RWPE1 (cell line): ENCODE measurements around the gene SLC25A27.
A peak's percentile ranks its signal among the peaks of the same experiment; 100 is the strongest.

Experiments
- CTCF ChIA-PET: fragments of 350-600 bp; sonication (Branson Sonifier 250); formaldehyde crosslinking; extraction: SDS; loops from one replicate; lab custom pipeline; 2021; lab: Yijun Ruan, JAX
- POLR2A ChIA-PET: fragments of 400-600 bp; formaldehyde crosslinking; extraction: SDS; loops from one replicate; lab custom pipeline; 2020; ENCODE audit warnings: antibody characterized with exemption; ENCODE audit not compliant: low non-redundant PET; lab: Yijun Ruan, JAX
- DNase-seq: peaks from one replicate; pipeline ENCODE4 v3.0.0; 2012; ENCODE audit warnings: low spot score
- H3K27ac ChIP-seq: fragments of 450-650 bp; 2 replicates; pipeline ENCODE4 v1.5.1; 2017
- CTCF ChIP-seq: fragments of 450-650 bp; conservative IDR thresholded peaks from 2 replicates; pipeline ENCODE4 v1.5.1; 2017; ENCODE audit warnings: low read depth, mild to moderate bottlenecking

Gene SLC25A27

GRCh38 chr6:46618726-46619125 is 34.0 kb upstream of the SLC25A27 start:
- DNase-seq, result no peak
- ChIA-PET POLR2A (no interaction called here), CTCF (interaction anchor here (0.6 kb wide), 1 partner anchor 90 kb away, joined by 3 read pairs; no protein-coding TSS in a partner anchor)
- H3K27ac ChIP-seq, result no peak overlapping the region
- TF ChIP-seq CTCF, result no peak

DNA sequence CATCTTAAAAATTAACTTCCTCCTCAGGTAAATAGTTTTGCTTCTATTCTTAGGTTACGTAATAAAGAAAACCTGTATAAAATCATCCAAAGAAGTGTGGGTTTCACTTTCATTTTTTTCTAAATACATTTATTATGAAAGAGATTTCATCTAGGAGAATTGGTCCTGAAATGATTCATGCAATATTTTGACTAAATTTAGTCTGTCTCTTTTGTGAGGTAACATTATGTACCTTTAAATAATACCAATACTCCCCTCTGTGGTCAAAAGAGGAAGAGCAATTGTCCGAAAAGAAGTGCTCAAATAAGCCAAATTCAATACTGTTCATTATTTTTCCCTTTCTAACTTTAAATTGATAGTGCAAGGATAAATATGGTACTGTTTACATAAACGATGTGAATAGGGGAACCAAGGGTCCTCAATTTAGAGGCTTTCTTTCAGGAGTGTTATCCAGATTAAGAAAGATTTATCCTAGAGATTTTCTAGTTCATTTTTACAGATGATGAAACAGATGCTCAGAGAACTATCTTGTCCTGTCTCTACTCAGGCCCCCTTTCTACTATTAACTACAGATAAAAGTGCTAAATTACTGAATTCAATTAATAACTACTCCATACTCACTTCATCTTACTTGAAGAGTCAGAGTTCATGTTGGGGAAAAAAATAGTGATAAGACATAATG is 26.4 kb upstream of the SLC25A27 start:
- no peak overlapping the region for H3K27ac ChIP-seq
- POLR2A ChIA-PET, result no interaction called here
- CTCF ChIA-PET, result no interaction called here
- TF ChIP-seq CTCF, result peak; percentile 78
- peak; percentile 21 for DNase-seq

DNA sequence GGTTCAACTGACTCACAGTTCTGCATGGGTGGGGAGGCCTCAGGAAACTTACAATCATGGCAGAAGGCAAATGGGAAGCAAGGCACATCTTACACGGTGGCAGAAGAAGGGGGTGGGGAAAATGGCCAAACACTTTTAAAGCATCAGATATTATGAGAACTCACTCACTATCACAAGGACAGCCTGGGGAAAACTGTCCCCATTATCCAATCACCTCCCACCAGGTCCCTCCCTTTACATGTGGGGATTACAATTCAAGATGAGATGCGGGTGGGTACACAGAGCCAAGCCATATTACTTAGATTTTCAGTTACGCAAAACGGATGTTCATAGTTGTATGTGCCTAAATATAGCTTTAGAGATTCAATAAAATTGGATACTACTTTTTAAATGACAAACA is 25.8 kb upstream of the SLC25A27 start:
- ChIA-PET POLR2A (no interaction called here), CTCF (no interaction called here)
- no peak overlapping the region for H3K27ac ChIP-seq

DNA sequence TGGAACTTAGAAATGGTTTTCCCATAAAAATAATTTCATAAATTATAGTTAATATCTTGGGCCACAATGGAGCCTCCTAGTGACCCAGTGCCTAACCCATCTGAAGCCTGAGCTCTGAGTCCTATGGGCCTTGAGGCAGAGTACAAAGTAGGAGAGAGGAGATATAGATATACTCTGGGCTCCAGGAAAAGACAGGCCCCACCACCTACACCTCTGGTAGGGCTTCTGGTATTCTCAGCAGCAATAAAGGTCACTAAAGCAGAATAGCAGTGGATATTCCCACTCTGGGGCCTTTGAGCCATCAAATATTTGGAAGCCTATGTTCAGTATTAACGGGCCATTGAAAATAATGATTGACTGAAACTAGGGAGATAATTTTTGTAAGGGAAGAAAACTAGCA is 24.3 kb upstream of the SLC25A27 start:
- ChIA-PET POLR2A (no interaction called here), CTCF (no interaction called here)
- no peak for TF ChIP-seq CTCF
- DNase-seq, result no peak
- H3K27ac ChIP-seq, result no peak overlapping the region

More for the DNA sequence above, 25.8 kb upstream of the SLC25A27 start:
- TF ChIP-seq CTCF, result no peak
- DNase-seq, result no peak

GRCh38 chr6:46628976-46629375 is 23.8 kb upstream of the SLC25A27 start:
- no peak overlapping the region for H3K27ac ChIP-seq
- DNase-seq, result no peak
- no peak for TF ChIP-seq CTCF
- ChIA-PET POLR2A (no interaction called here), CTCF (no interaction called here)

DNA sequence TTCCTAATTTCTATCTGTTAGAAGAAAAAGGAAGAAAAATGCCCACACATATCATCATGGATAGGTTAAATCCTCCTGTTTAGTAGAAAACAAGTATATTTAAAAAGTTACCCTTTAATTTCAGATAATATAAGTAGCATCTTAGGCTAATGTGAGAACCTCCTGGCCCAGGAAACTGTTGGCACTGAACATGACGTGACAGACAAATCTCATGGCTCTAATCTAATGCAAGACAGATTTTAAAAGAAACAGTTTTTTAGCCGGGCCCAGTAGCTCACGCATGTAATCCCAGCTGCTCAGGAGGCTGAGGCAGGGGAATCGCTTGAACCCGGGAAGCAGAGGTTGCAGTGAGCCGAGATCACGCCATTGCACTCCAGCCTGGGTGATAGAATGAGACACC is 23.1 kb upstream of the SLC25A27 start:
- CTCF ChIA-PET, result no interaction called here
- TF ChIP-seq CTCF, result no peak
- POLR2A ChIA-PET, result no interaction called here
- no peak for DNase-seq
- H3K27ac ChIP-seq, result no peak overlapping the region

DNA sequence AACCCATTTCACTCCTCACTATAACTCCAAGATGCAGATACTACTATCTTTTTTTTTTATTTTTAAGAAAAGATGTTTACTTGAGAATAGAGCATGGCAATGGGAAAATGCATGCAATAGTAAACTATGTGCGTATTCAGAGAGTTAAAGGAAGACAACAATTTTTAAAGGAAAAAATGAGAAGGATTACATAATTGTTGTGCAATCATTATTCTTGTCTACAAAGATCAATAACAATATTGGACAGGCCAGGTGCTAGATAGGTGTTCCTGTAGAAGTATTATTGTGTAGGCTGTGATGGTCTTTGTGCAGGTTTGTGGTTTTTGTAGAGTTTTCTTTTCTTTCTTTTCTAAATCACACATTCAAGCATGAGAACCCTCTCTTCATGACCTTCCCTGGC is 20.7 kb upstream of the SLC25A27 start:
- H3K27ac ChIP-seq, result no peak overlapping the region
- ChIA-PET CTCF (no interaction called here), POLR2A (no interaction called here)
- no peak for DNase-seq
- no peak for TF ChIP-seq CTCF
